ENCODE measurements around the gene ARID4B. TPM values are rescaled to one million over a fixed set of nuclear protein-coding genes. Genes with fewer than 3 reads are reported as not detected.
"Not testable (repeated sequence)": the region's sequence is repeated elsewhere in the genome, so short reads cannot be mapped to it uniquely, and the experiment has no call there.

The ARID4B gene
- total RNA-seq, 4 donors from 2014 or later: 23.6 to 37.9 (median 33.0) TPM

DNA sequence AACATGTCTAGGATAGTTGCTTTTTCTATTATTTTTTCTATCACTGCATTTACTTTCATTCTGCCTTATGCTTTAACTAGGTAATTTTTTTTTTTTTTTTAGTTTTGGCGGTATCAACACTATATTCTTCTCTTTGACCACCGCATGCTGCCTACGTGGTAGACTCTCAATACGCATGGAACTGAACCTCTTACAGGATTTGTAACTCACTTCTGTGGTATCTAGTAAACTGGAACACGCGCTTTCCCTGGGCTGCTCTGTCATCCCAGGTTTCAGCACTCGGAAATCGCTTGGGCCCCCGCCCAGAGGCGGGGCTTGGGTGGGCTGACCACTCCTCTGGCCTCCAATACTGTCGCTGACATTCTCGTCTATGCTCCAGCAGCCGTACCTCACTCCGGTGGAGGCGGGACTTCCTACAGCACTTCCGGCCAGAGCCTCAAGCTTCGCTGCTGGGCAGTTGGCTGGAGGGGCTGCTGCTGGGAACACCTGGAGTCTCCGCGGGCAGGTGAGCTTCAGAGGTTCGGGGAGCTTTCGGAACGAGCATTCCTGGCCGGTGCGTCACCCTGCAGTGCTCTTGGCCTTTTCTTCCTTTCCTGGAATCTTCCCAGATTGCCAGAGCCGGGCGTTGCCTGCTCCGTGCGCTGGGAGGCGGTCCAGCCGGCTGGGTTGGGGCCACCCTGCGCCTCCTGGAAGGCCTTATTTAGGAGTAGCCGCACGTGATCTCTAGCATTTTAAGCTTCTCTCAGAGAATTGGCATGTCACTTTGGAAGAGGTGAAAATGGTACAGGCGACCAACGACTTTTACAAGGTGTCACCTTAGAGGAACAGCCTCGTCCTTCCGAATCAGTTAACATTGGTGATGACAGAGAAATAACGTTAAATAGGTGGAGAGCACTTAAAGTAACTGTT, 39.3 kb upstream of the ARID4B start, which contains the start of gene TBCE:
Gene TBCE, plus strand, starts transcription at position 428 of the 909 bp plus-strand sequence. CDS start 12,623 bp downstream, outside the sequence.
- no peak for TF ChIP-seq POLR2A (IDR thresholded peaks at IDR 0.05)
- TF ChIP-seq, protein P1, sequence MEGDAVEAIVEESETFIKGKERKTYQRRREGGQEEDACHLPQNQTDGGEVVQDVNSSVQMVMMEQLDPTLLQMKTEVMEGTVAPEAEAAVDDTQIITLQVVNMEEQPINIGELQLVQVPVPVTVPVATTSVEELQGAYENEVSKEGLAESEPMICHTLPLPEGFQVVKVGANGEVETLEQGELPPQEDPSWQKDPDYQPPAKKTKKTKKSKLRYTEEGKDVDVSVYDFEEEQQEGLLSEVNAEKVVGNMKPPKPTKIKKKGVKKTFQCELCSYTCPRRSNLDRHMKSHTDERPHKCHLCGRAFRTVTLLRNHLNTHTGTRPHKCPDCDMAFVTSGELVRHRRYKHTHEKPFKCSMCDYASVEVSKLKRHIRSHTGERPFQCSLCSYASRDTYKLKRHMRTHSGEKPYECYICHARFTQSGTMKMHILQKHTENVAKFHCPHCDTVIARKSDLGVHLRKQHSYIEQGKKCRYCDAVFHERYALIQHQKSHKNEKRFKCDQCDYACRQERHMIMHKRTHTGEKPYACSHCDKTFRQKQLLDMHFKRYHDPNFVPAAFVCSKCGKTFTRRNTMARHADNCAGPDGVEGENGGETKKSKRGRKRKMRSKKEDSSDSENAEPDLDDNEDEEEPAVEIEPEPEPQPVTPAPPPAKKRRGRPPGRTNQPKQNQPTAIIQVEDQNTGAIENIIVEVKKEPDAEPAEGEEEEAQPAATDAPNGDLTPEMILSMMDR (IDR thresholded peaks at IDR 0.05): peak in 1 of 3 donors; percentile 14
- H3K4me3 ChIP-seq (ENCODE audit: low read depth, poor library complexity, severe bottlenecking): peak within 1 kb of the TSS; percentile 66
- DNase-seq (ENCODE audit: low spot score in 2 of 2): peak; percentile 95 to 99
- intact Hi-C loops (cut with DNase I; ENCODE audit: low total_unique reads): no loop called here
- 0 to 1% methylated on average over 27 to 36 of the region's 38 CpGs for WGBS, 2 donors

DNA sequence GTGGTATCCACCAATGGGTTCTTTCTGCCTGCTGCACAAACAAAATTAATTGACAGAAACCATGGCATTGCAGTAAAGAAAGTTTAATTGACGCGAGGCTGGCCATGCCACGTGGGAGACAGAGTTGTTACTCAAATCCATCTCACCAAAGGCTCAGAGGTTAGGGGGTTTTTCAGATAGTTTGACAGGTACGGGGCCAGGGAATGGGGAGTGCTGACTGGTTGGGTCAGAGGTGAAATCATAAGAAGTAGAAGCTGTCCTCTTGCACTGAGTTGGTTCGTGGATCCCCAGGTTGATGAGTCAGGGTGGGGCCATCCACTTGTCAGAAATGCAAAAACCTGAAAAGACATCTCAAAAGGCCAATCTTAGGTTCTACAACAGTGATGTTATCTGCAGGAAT, 38.3 kb upstream of the ARID4B start:
- no peak for DNase-seq (ENCODE audit: low spot score in 2 of 2)
- intact Hi-C loops (cut with DNase I; ENCODE audit: low total_unique reads): no loop called here
- no peak overlapping the region for H3K4me3 ChIP-seq (ENCODE audit: low read depth, poor library complexity, severe bottlenecking)
- TF ChIP-seq POLR2A (IDR thresholded peaks at IDR 0.05): no peak
- WGBS, 2 donors: 87 to 89% methylated on average over 5 of the region's 5 CpGs

DNA sequence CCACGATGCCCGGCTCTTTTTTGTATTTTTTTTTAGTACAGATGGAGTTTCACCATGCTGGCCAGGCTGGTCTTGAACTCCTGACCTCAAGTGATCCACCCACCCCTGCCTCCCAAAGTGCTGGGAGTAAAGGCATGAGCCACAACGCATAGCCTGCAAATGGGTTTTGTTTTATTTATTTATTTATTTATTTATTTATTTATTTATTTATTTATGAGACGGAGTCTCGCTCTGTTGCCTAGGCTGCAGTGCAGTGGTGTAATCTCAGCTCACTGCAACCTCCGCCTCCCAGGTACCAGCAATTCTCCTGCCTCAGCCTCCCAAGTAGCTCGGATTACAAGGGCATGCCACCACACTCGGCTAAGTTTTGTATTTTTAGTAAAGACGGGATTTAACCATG, 36.2 kb upstream of the ARID4B start:
- DNase-seq (ENCODE audit: low spot score in 2 of 2); H3K4me3 ChIP-seq (ENCODE audit: low read depth, poor library complexity, severe bottlenecking); intact Hi-C loops (cut with DNase I; ENCODE audit: low total_unique reads): not testable (repeated sequence)
- 96% methylated on average over 9 of the region's 9 CpGs for WGBS, 2 donors

DNA sequence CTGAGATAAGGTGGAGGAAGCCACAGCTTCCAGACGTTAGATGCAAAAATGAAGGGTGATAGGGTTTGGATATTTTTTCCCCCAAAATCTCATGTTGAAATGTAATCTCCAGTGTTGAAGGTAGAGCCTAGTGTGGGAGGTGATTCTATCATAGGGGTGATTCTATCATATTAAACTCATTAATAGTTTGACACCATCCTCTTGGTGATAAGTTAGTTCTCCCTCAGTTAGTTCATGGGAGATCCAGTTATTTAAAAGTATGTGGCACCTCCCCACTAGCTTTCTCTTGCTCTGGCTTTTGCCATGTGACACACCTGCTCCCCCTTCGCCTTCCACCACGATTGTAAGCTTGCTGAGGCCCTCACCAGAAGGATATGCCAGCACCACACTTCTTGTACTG, 30.9 kb upstream of the ARID4B start:
- 86 to 87% methylated on average over 3 of the region's 3 CpGs for WGBS, 2 donors
- intact Hi-C loops (cut with DNase I; ENCODE audit: low total_unique reads): no loop called here
- DNase-seq (ENCODE audit: low spot score in 2 of 2): no peak
- H3K4me3 ChIP-seq (ENCODE audit: low read depth, poor library complexity, severe bottlenecking): no peak overlapping the region
- TF ChIP-seq, protein P1 (IDR thresholded peaks at IDR 0.05): no peak
- no peak for TF ChIP-seq POLR2A (IDR thresholded peaks at IDR 0.05)

DNA sequence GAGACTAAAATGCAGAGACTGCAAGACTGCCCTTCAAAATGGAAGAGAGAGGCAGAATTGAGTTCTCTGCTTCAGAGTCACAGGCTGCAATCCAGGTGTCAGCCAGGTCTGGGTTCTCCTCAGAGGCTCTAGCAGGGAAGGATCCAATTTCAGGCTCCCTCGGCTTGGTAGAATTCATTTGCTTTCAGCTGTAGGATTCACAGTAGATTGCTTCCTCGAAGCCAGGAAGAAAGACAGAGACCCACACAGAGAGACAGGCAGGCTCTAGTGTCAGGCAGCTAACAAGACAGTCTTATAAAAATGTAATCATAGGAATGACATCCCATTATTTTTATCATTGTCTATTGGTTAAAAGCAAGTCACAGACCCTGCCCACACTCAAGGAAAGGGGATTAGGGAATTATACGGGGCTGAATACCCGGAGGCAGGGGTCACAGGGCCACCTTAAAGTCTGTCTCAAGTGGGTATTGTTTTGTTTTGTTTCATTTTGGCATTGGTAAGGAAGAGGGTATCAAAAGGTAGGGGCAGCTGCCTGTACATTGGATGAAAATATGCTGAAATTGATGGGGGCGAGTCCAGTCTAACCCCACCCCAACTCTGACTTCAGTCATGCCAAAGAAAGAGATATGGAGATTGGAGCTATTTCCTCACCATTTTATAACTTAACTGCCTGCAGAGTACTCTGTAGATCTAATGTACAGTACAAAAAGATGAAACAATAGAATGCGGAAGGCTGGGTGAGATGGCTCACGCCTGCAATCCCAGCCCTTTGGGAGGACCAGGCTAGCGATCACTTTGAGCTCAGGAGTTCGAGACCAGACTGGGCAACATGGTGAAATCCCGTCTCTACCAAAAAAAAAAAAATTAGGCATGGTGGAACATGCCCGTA, 29.8 kb upstream of the ARID4B start:
- 64 to 73% methylated on average over 11 of the region's 11 CpGs for WGBS, 2 donors
- intact Hi-C loops (cut with DNase I; ENCODE audit: low total_unique reads): no loop called here
- H3K4me3 ChIP-seq (ENCODE audit: low read depth, poor library complexity, severe bottlenecking): no peak overlapping the region
- no peak for DNase-seq (ENCODE audit: low spot score in 2 of 2)
- TF ChIP-seq POLR2A (IDR thresholded peaks at IDR 0.05): no peak
- TF ChIP-seq, protein P1 (IDR thresholded peaks at IDR 0.05): no peak

DNA sequence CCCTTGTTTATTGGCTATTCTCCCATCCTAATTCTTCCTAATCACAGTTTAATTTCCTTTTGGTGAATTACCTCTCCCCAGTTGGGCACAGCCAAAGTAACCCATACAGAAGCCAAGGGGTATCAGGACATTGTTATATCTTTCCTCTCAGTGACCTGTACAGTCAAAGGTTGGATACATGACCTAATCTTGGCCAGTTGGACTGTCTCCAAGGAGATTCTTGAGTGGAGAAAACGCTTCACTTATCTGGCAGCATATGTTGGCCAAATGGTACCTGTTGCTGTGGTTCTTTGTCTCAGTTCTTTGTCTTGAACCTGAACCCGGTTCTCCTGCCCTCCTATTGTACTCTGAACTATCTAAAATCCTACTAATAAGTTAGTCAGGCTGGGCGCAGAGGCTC, 23.9 kb upstream of the ARID4B start:
- TF ChIP-seq POLR2A (IDR thresholded peaks at IDR 0.05): no peak
- TF ChIP-seq, protein P1 (IDR thresholded peaks at IDR 0.05): no peak
- no peak for DNase-seq (ENCODE audit: low spot score in 2 of 2)
- intact Hi-C loops (cut with DNase I; ENCODE audit: low total_unique reads): no loop called here
- 73 to 75% methylated on average over 3 of the region's 3 CpGs for WGBS, 2 donors
- H3K4me3 ChIP-seq (ENCODE audit: low read depth, poor library complexity, severe bottlenecking): no peak overlapping the region

All from lower leg skin (tissue), 4 donors.